ENCODE results near the gene SETD3. TPM values are rescaled to one million over a fixed set of nuclear protein-coding genes. Genes with fewer than 3 reads are reported as not detected.

SETD3 gene
- total RNA-seq, 1 donor from 2014 or later: 99.1 TPM

GRCh38 chr14:99436247-99437180 is 44.1 kb downstream of the SETD3 start:
- ATAC-seq (peak; percentile 35), DNase-seq (no peak)
- intact Hi-C loops (cut with micrococcal nuclease): no loop called here

GRCh38 chr14:99435327-99435726 is 45.3 kb downstream of the SETD3 start:
- intact Hi-C loops (cut with micrococcal nuclease): no loop called here
- no peak for ATAC-seq
- DNase-seq: no peak

- no peak for DNase-seq
- ATAC-seq: no peak
- intact Hi-C loops (cut with micrococcal nuclease): no loop called here
These were observed 48.2 kb downstream of the SETD3 start for GRCh38 chr14:99432485-99432884.

GRCh38 chr14:99431986-99432385 is 48.7 kb downstream of the SETD3 start:
- no peak for ATAC-seq
- DNase-seq: no peak
- intact Hi-C loops (cut with micrococcal nuclease): no loop called here

- DNase-seq: peak; percentile 40
- peak; percentile 43 for ATAC-seq
These were observed 50.2 kb downstream of the SETD3 start for GRCh38 chr14:99430491-99430890.

GRCh38 chr14:99427632-99428300 is 52.9 kb downstream of the SETD3 start:
- intact Hi-C loops (cut with micrococcal nuclease): no loop called here
- ATAC-seq (no peak), DNase-seq (no peak)

More at GRCh38 chr14:99430491-99430890, 50.2 kb downstream of the SETD3 start:
- intact Hi-C loops (cut with micrococcal nuclease): no loop called here

- no peak for DNase-seq
- intact Hi-C loops (cut with micrococcal nuclease): no loop called here
- ATAC-seq: no peak
These were observed 53.8 kb downstream of the SETD3 start for GRCh38 chr14:99426813-99427346.

- intact Hi-C loops (cut with micrococcal nuclease): no loop called here
- DNase-seq (no peak), ATAC-seq (no peak)
These were observed 54.4 kb downstream of the SETD3 start for GRCh38 chr14:99426265-99426664.

GRCh38 chr14:99425272-99425681 is 55.4 kb downstream of the SETD3 start:
- intact Hi-C loops (cut with micrococcal nuclease): no loop called here

GRCh38 chr14:99424306-99424877 is 56.3 kb downstream of the SETD3 start:
- DNase-seq (no peak), ATAC-seq (no peak)
- intact Hi-C loops (cut with micrococcal nuclease): no loop called here

More at GRCh38 chr14:99425272-99425681, 55.4 kb downstream of the SETD3 start:
- ATAC-seq: peak; percentile 40
- no peak for DNase-seq

GRCh38 chr14:99423434-99423833 is 57.2 kb downstream of the SETD3 start:
- ATAC-seq: no peak
- intact Hi-C loops (cut with micrococcal nuclease): no loop called here
- no peak for DNase-seq

- intact Hi-C loops (cut with micrococcal nuclease): no loop called here
These were observed 58.2 kb downstream of the SETD3 start for GRCh38 chr14:99422228-99423010.

GRCh38 chr14:99420711-99421110 is 59.9 kb downstream of the SETD3 start:
- intact Hi-C loops (cut with micrococcal nuclease): no loop called here
- ATAC-seq (peak; percentile 28), DNase-seq (no peak)

More at GRCh38 chr14:99422228-99423010, 58.2 kb downstream of the SETD3 start:
- no peak for ATAC-seq
- no peak for DNase-seq

GRCh38 chr14:99419905-99420304 is 60.8 kb downstream of the SETD3 start:
- ATAC-seq (no peak), DNase-seq (no peak)
- intact Hi-C loops (cut with micrococcal nuclease): no loop called here

GRCh38 chr14:99418242-99418641 is 62.4 kb downstream of the SETD3 start:
- DNase-seq: no peak
- intact Hi-C loops (cut with micrococcal nuclease): no loop called here
- ATAC-seq: no peak

GRCh38 chr14:99416909-99417308 is 63.8 kb downstream of the SETD3 start:
- DNase-seq: no peak
- ATAC-seq: no peak
- intact Hi-C loops (cut with micrococcal nuclease): no loop called here

GRCh38 chr14:99415496-99416281 is 65.0 kb downstream of the SETD3 start:
- intact Hi-C loops (cut with micrococcal nuclease): no loop called here
- DNase-seq (no peak), ATAC-seq (peak; percentile 79)

- ATAC-seq: no peak
- intact Hi-C loops (cut with micrococcal nuclease): no loop called here
These were observed 66.7 kb downstream of the SETD3 start for GRCh38 chr14:99413911-99414310.

More at GRCh38 chr14:99413911-99414310, 66.7 kb downstream of the SETD3 start:
- DNase-seq: no peak

All from left ventricle myocardium superior (tissue), 1 donor.